ENCODE measurements around the gene FBXO47. TPM values are rescaled to one million over a fixed set of nuclear protein-coding genes. Genes with fewer than 3 reads are reported as not detected.

The FBXO47 gene
- total and polyA plus RNA-seq, 2 of the 4 experiments (the other 2 are of a cell fraction), result under 0.01 TPM; not detected in 1

- H4K5ac ChIP-seq (ENCODE audit: low read depth, low read length), result no peak overlapping the region
- peaks cover 14% of the 10 kb centered on the region for H3K4me1 ChIP-seq (ENCODE audit: control insufficient read depth, insufficient read depth, low read length)
- H3K4me3 ChIP-seq (ENCODE audit: insufficient read depth, low read depth, low read length), result no peak overlapping the region
- no peak overlapping the region for H3K27ac ChIP-seq (ENCODE audit: insufficient read depth, low read length)
- WGBS, 2 experiments (ENCODE audit: extremely low coverage in 2 of 2, insufficient read length in 1 of 2), result 90% methylated on average over 2 of the region's 3 CpGs; no CpG with 5 or more reads in 1 of the 2 experiments
- BruUV-seq (replicated peaks), result no TSS peak
- DNase-seq, result no peak
- H3K79me1 ChIP-seq (ENCODE audit: low read depth in 1 of 2, low read length in 2 of 2), result peaks cover 27 to 85% of the 10 kb centered on the region in 2 experiments
- no peak overlapping the region for H3K9ac ChIP-seq (ENCODE audit: low read depth, low read length)
- no peak overlapping the region for H3K18ac ChIP-seq (ENCODE audit: low read depth, low read length)
- no peak for ATAC-seq (ENCODE audit: low read depth)
- ChIA-PET POLR2A (ENCODE audit: unreplicated experiment) (no interaction called here), CTCF (no interaction called here)
- no peak overlapping the region for H3K4me2 ChIP-seq (ENCODE audit: low read depth, low read length)
- H2AK5ac ChIP-seq (ENCODE audit: low read depth, low read length), result no peak overlapping the region
- TF ChIP-seq BHLHE40 (IDR thresholded peaks at IDR 0.05; ENCODE audit: low read depth, low read length), result no peak
- TF ChIP-seq MAZ (IDR thresholded peaks at IDR 0.05; ENCODE audit: borderline replicate concordance, low read depth, low read length), result no peak
- no peak overlapping the region for H2AFZ ChIP-seq (replicated peaks; ENCODE audit: low read length, poor library complexity)
- H2AK9ac ChIP-seq (replicated peaks; ENCODE audit: low read depth, low read length, poor library complexity), result no peak overlapping the region
- no peak overlapping the region for H2BK120ac ChIP-seq (ENCODE audit: low read depth, low read length)
- H4K91ac ChIP-seq (ENCODE audit: insufficient read depth, low read depth, low read length), result no peak overlapping the region
- H3K23ac ChIP-seq (ENCODE audit: low read depth, low read length), result no peak overlapping the region
- H3K9me3 ChIP-seq (ENCODE audit: control insufficient read depth, insufficient read depth, low read length), result no peaks in the 10 kb centered on the region
- H4K20me1 ChIP-seq (ENCODE audit: insufficient read depth, low read length), result peaks cover 95% of the 10 kb centered on the region
- no peak overlapping the region for H2BK5ac ChIP-seq (ENCODE audit: low read depth, low read length, poor library complexity, severe bottlenecking)
- no peak overlapping the region for H3K56ac ChIP-seq (ENCODE audit: extremely low read depth, insufficient read depth, low read length)
- H4K8ac ChIP-seq (ENCODE audit: low read depth in 2 of 2, low read length in 2 of 2), result no peak overlapping the region
- dilution Hi-C loops (cut with HindIII; ENCODE audit: low sequenced_read_pairs, unreplicated experiment) (no loop called here), intact Hi-C loops (cut with micrococcal nuclease) (no loop called here), in situ Hi-C loops (cut with MboI; ENCODE audit: low sequenced_read_pairs) (no loop called here)
- no peak overlapping the region for H3K4ac ChIP-seq (ENCODE audit: low read depth, low read length)
- no peak overlapping the region for H2BK20ac ChIP-seq (ENCODE audit: low read depth, low read length)
- H3K14ac ChIP-seq (replicated peaks; ENCODE audit: low read depth, low read length), result no peak overlapping the region
- H3K9me1 ChIP-seq (ENCODE audit: insufficient read depth, low read length), result peaks cover 37% of the 10 kb centered on the region
- H3K36me3 ChIP-seq (ENCODE audit: control insufficient read depth, insufficient read depth, low read length), result peaks cover 54% of the 10 kb centered on the region
- H2BK15ac ChIP-seq (ENCODE audit: low read depth, low read length), result no peak overlapping the region
- no peaks in the 10 kb centered on the region for H3K27me3 ChIP-seq (ENCODE audit: control insufficient read depth, insufficient read depth, low read length)
Observed at GRCh38 chr17:38904892-38905291, 62.3 kb downstream of the FBXO47 start.
